SU-DHL-6 (cell line): ENCODE measurements around the gene PFDN2.

Experiments used
- H2AFZ ChIP-seq: fragments of 200-600 bp; sonication (generic); 2 replicates; pipeline ENCODE4 v1.6.1; 2014; ENCODE audit warnings: low read depth, mild to moderate bottlenecking, moderate library complexity, mixed read lengths, antibody characterized with exemption, low read length; ENCODE audit not compliant: severe bottlenecking
- H3F3A ChIP-seq: fragments of 200-600 bp; shearing (Covaris generic); 2 replicates; pipeline ENCODE4 v1.6.0; 2016; ENCODE audit warnings: antibody characterized with exemption, mild to moderate bottlenecking; ENCODE audit not compliant: insufficient read depth
- H3K27ac ChIP-seq: fragments of 200-600 bp; sonication (generic); 2 replicates; pipeline ENCODE4 v1.5.1; 2016; ENCODE audit warnings: low read depth, mild to moderate bottlenecking, low read length, moderate library complexity, mixed read lengths
- H3K27me3 ChIP-seq: fragments of 200-600 bp; sonication (generic), shearing (Covaris generic); 2 replicates; pipeline ENCODE4 v1.6.0; 2014; ENCODE audit warnings: mild to moderate bottlenecking, low read length
- H3K36me3 ChIP-seq: fragments of 200-600 bp; sonication (generic); 2 replicates; pipeline ENCODE4 v1.6.1; 2014; ENCODE audit warnings: mild to moderate bottlenecking, low read length, mixed read lengths
- H3K4me2 ChIP-seq: fragments of 300-600, 200-600 bp; shearing (Covaris generic), sonication (generic); 2 replicates; pipeline ENCODE4 v1.6.0; 2014; ENCODE audit warnings: low read length, low read depth, mild to moderate bottlenecking; ENCODE audit not compliant: poor library complexity, severe bottlenecking
- H3K4me3 ChIP-seq: fragments of 200-600 bp; sonication (generic); 2 replicates; pipeline ENCODE4 v1.5.1; 2014; ENCODE audit warnings: antibody characterized with exemption, low read length, mild to moderate bottlenecking, mixed read lengths; ENCODE audit not compliant: insufficient read depth, poor library complexity, severe bottlenecking
- H3K79me2 ChIP-seq: fragments of 200-600 bp; sonication (generic); 2 replicates; pipeline ENCODE4 v1.6.1; 2014; ENCODE audit warnings: mild to moderate bottlenecking, low read length, moderate library complexity; ENCODE audit not compliant: insufficient read depth
- H3K9ac ChIP-seq: fragments of 200-600 bp; sonication (generic); 2 replicates; pipeline ENCODE4 v1.7.0; 2014; ENCODE audit warnings: mild to moderate bottlenecking, low read length
- H3K9me2 ChIP-seq: fragments of 200-600 bp; sonication (generic); replicated peaks from 2 replicates; pipeline ENCODE4 v1.6.1; 2014; ENCODE audit warnings: low read length; ENCODE audit not compliant: insufficient read depth
- H3K9me3 ChIP-seq: fragments of 200-600 bp; sonication (generic); 2 replicates; pipeline ENCODE4 v1.6.1; 2014; ENCODE audit warnings: low read length, mixed read lengths; ENCODE audit not compliant: insufficient read depth
- H4K20me1 ChIP-seq: fragments of 200-600 bp; sonication (generic); 2 replicates; pipeline ENCODE4 v1.6.1; 2014; ENCODE audit warnings: low read depth, mild to moderate bottlenecking, antibody characterized with exemption, low read length, moderate library complexity, mixed read lengths
- EZH2phosphoT487 ChIP-seq: fragments of 200-600 bp; sonication (generic), shearing (Covaris generic); conservative IDR thresholded peaks from 2 replicates; pipeline ENCODE4 v1.6.1; 2018; ENCODE audit warnings: mild to moderate bottlenecking, antibody characterized with exemption, low read length, moderate library complexity, mixed read lengths
- TF ChIP-seq, protein P1 (sequence below): fragments of 200-600 bp; sonication (generic); IDR thresholded peaks from one replicate; pipeline ENCODE4 v1.5.1; 2017; ENCODE audit warnings: antibody characterized with exemption, mild to moderate bottlenecking, low read length, moderate library complexity; ENCODE audit not compliant: insufficient read depth, poor library complexity, severe bottlenecking

PFDN2 gene

DNA sequence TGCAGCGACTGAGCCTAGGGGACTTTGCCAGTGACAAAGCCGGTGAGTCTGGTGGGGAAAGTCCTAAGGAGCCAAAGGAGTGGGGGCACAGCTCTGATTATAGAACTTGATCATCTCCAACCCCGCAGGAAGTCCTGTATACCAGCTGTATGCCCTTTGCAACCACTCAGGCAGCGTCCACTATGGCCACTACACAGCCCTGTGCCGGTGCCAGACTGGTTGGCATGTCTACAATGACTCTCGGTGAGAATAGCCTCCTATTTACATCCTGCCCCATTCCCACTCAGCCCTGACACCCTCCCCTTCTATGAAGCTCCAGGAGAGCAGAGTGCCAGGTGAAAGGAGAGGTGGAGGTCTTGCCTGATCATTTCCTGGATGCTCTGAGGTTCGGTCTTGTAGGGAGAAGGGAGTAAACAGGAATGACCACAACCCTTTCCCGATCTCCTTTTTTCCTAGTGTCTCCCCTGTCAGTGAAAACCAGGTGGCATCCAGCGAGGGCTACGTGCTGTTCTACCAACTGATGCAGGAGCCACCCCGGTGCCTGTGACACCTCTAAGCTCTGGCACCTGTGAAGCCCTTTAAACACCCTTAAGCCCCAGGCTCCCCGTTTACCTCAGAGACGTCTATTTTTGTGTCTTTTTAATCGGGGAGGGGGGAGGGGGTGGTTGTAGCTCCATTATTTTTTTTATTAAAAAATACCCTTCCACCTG lies 47.2 kb upstream of the PFDN2 start:
- Histone ChIP-seq H3K27ac (peak overlapping the region; percentile 41; the same call in 1 of the 2 replicates), H3K4me3 (no peak overlapping the region), H3K4me2 (peak overlapping the region; percentile 93), H3K9ac (peak overlapping the region; percentile 81), H3K9me3 (no peaks in the 10 kb centered on the region), H3K79me2 (peaks cover 1% of the 10 kb centered on the region; the same call in 1 of the 2 replicates), H3K27me3 (no peaks in the 10 kb centered on the region), H3F3A (0 out of 2 replicates have a peak, but pooled peaks cover 8% of the 10 kb centered on the region), H3K9me2 (no peaks in the 10 kb centered on the region), H2AFZ (no peak overlapping the region), H4K20me1 (no peaks in the 10 kb centered on the region), H3K36me3 (no peaks in the 10 kb centered on the region)
- TF ChIP-seq, protein P1, sequence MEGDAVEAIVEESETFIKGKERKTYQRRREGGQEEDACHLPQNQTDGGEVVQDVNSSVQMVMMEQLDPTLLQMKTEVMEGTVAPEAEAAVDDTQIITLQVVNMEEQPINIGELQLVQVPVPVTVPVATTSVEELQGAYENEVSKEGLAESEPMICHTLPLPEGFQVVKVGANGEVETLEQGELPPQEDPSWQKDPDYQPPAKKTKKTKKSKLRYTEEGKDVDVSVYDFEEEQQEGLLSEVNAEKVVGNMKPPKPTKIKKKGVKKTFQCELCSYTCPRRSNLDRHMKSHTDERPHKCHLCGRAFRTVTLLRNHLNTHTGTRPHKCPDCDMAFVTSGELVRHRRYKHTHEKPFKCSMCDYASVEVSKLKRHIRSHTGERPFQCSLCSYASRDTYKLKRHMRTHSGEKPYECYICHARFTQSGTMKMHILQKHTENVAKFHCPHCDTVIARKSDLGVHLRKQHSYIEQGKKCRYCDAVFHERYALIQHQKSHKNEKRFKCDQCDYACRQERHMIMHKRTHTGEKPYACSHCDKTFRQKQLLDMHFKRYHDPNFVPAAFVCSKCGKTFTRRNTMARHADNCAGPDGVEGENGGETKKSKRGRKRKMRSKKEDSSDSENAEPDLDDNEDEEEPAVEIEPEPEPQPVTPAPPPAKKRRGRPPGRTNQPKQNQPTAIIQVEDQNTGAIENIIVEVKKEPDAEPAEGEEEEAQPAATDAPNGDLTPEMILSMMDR: no peak
- TF ChIP-seq EZH2phosphoT487: no peak

DNA sequence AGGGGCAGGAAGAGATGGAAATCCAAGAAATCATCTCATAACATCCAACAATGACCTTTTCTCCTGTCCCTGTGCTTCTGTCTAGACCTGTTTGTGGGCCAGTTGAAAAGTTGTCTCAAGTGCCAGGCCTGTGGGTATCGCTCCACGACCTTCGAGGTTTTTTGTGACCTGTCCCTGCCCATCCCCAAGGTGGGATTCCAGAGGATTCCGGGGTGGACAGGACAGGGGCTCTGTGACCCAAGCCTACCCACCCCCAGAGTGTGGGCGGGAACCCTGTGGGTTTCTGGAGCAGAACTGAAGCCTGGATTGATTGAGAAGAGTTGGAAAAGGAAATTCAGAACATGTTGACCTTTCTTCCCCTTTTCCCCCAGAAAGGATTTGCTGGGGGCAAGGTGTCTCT lies 46.0 kb upstream of the PFDN2 start:
- Histone ChIP-seq H3K9ac (no peak overlapping the region), H2AFZ (no peak overlapping the region), H3K36me3 (no peaks in the 10 kb centered on the region), H3K9me2 (no peaks in the 10 kb centered on the region), H3K9me3 (no peaks in the 10 kb centered on the region), H3K27ac (no peak overlapping the region), H3K4me3 (no peak overlapping the region), H3K79me2 (peaks cover 6% of the 10 kb centered on the region; the same call in 1 of the 2 replicates), H3F3A (0 out of 2 replicates have a peak, but pooled peaks cover 8% of the 10 kb centered on the region), H3K4me2 (no peak overlapping the region), H4K20me1 (no peaks in the 10 kb centered on the region), H3K27me3 (no peaks in the 10 kb centered on the region)
- TF ChIP-seq EZH2phosphoT487: no peak
- TF ChIP-seq, protein P1: no peak

DNA sequence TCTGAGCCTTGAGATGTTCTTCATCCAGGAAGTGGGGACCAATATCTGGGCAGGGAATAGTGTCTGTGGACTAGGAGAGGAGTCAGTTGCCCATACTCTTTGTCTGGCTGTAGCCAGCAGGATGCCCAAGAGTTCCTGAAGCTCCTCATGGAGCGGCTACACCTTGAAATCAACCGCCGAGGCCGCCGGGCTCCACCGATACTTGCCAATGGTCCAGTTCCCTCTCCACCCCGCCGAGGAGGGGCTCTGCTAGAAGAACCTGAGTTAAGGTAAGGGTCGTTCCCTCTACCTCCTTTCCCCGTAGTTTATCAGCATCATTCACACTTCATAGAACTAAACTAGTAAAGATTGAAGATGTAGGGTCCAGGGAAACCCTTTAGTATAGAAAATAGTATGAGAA lies 45.0 kb upstream of the PFDN2 start:
- Histone ChIP-seq H3F3A (peaks cover 16% of the 10 kb centered on the region; the same call in 1 of the 2 replicates), H3K27me3 (no peaks in the 10 kb centered on the region), H3K79me2 (peaks cover 6% of the 10 kb centered on the region; the same call in 1 of the 2 replicates), H2AFZ (no peak overlapping the region), H3K9me2 (no peaks in the 10 kb centered on the region), H3K4me3 (no peak overlapping the region), H3K36me3 (no peaks in the 10 kb centered on the region), H3K27ac (no peak overlapping the region), H3K9me3 (no peaks in the 10 kb centered on the region), H3K9ac (no peak overlapping the region), H3K4me2 (no peak overlapping the region), H4K20me1 (no peaks in the 10 kb centered on the region)
- no peak for TF ChIP-seq EZH2phosphoT487
- TF ChIP-seq, protein P1: no peak
